ENCODE data around the gene GPR26. TPM values are rescaled to one million over a fixed set of nuclear protein-coding genes. Genes with fewer than 3 reads are reported as not detected.

Gene GPR26
- total RNA-seq, 4 donors from 2014 or later, result not detected

DNA sequence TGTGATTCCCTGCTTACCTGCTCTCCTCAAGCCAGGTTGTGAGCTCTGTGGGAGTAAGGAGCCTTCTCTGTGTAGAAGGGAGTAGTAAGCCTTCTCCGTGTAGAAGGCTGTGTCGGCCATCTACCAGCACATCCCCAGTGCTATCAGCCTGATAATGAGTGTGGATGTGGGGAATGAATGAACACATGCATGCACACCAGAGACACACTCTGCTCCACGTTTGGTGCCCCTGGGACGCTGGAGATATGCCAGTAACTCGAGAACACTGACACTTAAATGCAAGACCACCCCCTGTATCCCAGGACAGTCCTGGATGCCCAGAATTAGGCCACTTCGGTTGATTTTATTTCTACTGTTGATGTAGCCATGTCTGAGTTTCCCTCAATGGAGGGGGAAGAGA is 21.1 kb upstream of the GPR26 start:
- TF ChIP-seq, protein P1, sequence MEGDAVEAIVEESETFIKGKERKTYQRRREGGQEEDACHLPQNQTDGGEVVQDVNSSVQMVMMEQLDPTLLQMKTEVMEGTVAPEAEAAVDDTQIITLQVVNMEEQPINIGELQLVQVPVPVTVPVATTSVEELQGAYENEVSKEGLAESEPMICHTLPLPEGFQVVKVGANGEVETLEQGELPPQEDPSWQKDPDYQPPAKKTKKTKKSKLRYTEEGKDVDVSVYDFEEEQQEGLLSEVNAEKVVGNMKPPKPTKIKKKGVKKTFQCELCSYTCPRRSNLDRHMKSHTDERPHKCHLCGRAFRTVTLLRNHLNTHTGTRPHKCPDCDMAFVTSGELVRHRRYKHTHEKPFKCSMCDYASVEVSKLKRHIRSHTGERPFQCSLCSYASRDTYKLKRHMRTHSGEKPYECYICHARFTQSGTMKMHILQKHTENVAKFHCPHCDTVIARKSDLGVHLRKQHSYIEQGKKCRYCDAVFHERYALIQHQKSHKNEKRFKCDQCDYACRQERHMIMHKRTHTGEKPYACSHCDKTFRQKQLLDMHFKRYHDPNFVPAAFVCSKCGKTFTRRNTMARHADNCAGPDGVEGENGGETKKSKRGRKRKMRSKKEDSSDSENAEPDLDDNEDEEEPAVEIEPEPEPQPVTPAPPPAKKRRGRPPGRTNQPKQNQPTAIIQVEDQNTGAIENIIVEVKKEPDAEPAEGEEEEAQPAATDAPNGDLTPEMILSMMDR (IDR thresholded peaks at IDR 0.05), result no peak
- DNase-seq (ENCODE audit: low spot score) (no peak), ATAC-seq (ENCODE audit: low FRiP score) (no peak)

DNA sequence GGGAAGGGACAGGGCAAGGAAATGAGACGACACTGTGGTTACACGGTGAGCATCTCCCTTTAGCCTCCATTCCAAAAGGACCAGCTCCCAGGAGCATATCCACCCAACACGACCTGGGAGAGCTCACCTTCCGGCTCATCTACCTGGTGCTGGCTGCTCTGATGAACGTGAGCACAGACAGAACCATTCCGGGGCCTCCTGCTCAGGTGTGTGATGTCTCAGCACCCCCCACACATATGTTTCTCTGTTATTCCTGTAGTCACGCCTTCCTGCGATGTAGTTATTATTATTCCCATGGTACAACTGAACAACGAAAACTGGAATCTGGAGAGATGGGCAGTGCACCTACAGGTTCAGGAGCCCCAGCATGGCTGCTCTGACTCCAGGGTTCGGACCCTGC is 20.5 kb upstream of the GPR26 start:
- ATAC-seq (ENCODE audit: low FRiP score), result no peak
- DNase-seq (ENCODE audit: low spot score), result no peak
- TF ChIP-seq, protein P1 (IDR thresholded peaks at IDR 0.05), result no peak

DNA sequence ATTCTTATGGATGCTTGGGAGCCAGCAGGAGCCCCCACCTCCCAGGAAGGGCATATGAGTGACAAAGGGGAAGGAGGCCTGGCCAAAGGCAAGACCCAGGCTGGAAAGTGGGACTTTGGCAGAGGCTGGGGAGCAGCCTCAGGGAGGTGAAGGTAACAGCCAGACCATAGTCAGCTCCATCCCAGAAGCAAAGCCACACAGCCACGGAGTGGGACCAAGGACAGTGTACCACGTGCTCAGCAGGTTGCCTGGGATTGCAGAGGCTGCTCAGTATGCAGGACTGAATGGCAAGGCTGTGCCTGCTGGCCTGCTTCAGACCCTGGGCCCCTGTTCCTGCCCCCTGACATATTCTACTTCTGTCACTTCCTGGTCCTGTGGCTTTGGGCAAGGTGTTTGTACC is 17.6 kb upstream of the GPR26 start:
- no peak for DNase-seq (ENCODE audit: low spot score)
- TF ChIP-seq, protein P1 (IDR thresholded peaks at IDR 0.05), result no peak
- ATAC-seq (ENCODE audit: low FRiP score), result no peak

DNA sequence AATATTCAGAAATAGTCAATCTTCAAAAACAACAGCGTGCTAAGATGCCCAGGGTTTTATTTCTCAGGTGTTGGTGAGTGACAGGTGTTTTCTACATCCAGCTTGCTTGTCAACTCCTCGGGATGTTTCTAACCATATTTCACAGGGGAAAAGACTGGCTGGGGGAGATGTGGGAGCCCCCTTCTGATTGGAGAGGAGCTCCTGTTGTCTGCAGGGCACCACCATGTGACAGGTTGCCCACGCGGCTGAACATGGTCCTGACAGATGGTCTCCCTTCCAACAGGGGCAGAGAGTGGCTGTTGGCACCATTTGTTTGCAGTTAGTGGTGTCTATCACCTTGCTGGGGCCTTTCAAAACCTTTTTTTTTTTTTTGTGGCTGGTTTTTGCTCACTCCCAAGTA is 16.5 kb upstream of the GPR26 start:
- ATAC-seq (ENCODE audit: low FRiP score) (no peak), DNase-seq (ENCODE audit: low spot score) (no peak)
- TF ChIP-seq, protein P1 (IDR thresholded peaks at IDR 0.05), result no peak

DNA sequence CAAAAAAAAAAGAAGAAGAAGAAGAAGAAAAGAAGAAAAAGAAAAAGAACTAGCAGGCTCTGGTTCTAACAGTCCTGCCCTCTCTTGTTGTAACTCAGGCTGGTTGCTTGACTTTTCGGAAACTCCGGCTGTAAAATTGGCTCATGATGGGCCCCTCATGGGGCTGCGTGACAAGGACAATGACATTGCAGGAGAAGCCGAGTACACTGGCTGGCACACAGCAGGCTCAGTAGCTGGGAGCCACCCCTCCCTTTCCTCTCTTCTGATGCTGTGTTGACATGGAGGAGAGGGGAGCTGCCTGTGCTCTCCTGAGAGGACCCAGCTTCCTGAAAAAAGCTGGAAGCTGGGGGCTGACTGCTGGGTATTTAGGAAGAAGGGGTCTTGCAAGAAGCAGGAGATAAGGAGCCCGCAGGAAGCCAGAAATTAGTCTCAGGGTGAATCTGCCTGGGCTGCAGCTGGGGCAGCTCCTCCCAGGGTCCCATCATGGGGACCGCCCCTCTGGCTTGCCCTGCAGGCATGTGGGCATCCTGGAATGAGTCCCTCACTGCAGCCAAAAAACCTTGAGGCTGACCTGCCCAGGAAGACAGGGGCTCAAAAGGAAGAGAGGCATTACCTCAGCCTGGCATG is 14.6 kb upstream of the GPR26 start:
- DNase-seq (ENCODE audit: low spot score), result no peak

DNA sequence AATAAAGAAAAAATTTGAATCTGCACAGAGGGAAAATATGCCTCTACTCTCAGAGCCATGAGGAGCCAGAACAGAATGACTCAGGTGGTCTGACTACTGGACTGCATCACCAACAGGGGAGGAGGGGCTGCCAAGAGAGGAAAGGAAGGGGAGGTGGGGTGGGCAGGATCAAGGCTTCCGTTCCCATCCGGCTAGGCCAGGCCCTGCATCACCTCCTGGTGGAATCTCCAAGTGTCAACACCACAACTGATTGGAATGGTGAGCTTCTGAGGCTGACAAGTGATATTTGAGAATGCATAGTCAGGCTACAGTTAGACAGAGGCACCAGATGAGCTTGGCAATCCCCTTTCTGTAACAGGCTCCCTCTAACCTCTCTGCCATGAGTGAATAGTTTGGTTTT is 10.4 kb upstream of the GPR26 start:
- no peak for ATAC-seq (ENCODE audit: low FRiP score)
- no peak for DNase-seq (ENCODE audit: low spot score)
- TF ChIP-seq, protein P1 (IDR thresholded peaks at IDR 0.05), result no peak

More for the DNA sequence above, 14.6 kb upstream of the GPR26 start:
- TF ChIP-seq, protein P1 (IDR thresholded peaks at IDR 0.05), result no peak
- ATAC-seq (ENCODE audit: low FRiP score), result no peak

DNA sequence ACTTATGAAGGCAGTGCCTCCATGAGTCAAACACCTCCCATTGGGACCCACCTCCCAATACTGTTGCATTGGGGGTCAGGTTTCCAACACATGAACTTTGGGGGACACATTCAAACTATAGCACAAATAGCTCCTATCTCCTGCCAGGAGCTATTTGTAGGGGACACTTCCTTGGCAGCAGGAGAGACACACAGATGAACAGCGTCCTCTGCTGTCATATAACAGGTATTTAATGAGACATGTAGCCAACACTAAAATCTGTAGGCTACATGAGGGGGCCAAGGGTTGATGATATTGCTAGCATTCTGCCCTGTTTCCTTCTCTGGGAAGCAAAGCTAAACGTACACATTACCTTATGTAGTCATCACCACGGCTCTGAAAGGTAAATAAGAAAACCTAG is 2.6 kb upstream of the GPR26 start:
- DNase-seq (ENCODE audit: low spot score), result no peak
- TF ChIP-seq, protein P1 (IDR thresholded peaks at IDR 0.05), result no peak
- ATAC-seq (ENCODE audit: low FRiP score), result no peak

Data from omental fat pad (tissue), 4 donors.